GF-D8 (cell line): ENCODE data around the gene MYLK.

ENCODE experiments used
- DNase-seq: peaks from one replicate; lab custom pipeline; 2025; lab: John Stamatoyannopoulos, UW

Gene MYLK

GRCh38 chr3:123818921-123819429, 65.2 kb downstream of the MYLK start:
- no peak for DNase-seq

- DNase-seq, result no peak
Measured at GRCh38 chr3:123818324-123818920, 65.7 kb downstream of the MYLK start.

GRCh38 chr3:123817413-123817812, 66.7 kb downstream of the MYLK start:
- no peak for DNase-seq

- DNase-seq, result no peak
Measured at GRCh38 chr3:123816673-123817207, 67.4 kb downstream of the MYLK start.

- DNase-seq, result no peak
Measured at GRCh38 chr3:123815981-123816380, 68.2 kb downstream of the MYLK start.

- DNase-seq, result no peak
Measured at GRCh38 chr3:123813876-123814275, 70.3 kb downstream of the MYLK start.

- DNase-seq, result no peak
Measured at GRCh38 chr3:123809597-123809996, 74.5 kb downstream of the MYLK start.

- no peak for DNase-seq
Measured at GRCh38 chr3:123808812-123809211, 75.3 kb downstream of the MYLK start.

GRCh38 chr3:123807820-123808219, 76.3 kb downstream of the MYLK start:
- DNase-seq, result no peak

GRCh38 chr3:123805504-123805903, 78.6 kb downstream of the MYLK start:
- DNase-seq, result no peak

GRCh38 chr3:123805101-123805500, 79.0 kb downstream of the MYLK start:
- no peak for DNase-seq

- no peak for DNase-seq
Measured at GRCh38 chr3:123804676-123805075, 79.5 kb downstream of the MYLK start.

GRCh38 chr3:123803521-123803920, 80.6 kb downstream of the MYLK start:
- DNase-seq, result no peak

GRCh38 chr3:123802007-123802625, 82.0 kb downstream of the MYLK start:
- DNase-seq, result no peak

GRCh38 chr3:123801474-123801873, 82.7 kb downstream of the MYLK start:
- no peak for DNase-seq

GRCh38 chr3:123800362-123800682, 83.8 kb downstream of the MYLK start:
- no peak for DNase-seq

GRCh38 chr3:123799544-123800361, 84.4 kb downstream of the MYLK start:
- no peak for DNase-seq

- no peak for DNase-seq
Measured at GRCh38 chr3:123798550-123798949, 85.6 kb downstream of the MYLK start.

- DNase-seq, result no peak
Measured at GRCh38 chr3:123795471-123796251, 88.5 kb downstream of the MYLK start.

- no peak for DNase-seq
Measured at GRCh38 chr3:123793425-123793824, 90.7 kb downstream of the MYLK start.

GRCh38 chr3:123792473-123793201, 91.5 kb downstream of the MYLK start:
- DNase-seq, result no peak
